Hepatocyte (in vitro differentiated cells): ENCODE data around the gene C19orf25. TPM values are rescaled to one million over a fixed set of nuclear protein-coding genes. Genes with fewer than 3 reads are reported as not detected.

ENCODE experiments used
- DNase-seq: peaks from one replicate; pipeline ENCODE4 v3.0.0-alpha.2; 2016; ENCODE audit warnings: low spot score
- H2AFZ ChIP-seq: fragments of 200-600 bp; sonication (generic); 2 replicates; pipeline ENCODE4 v1.6.0; 2016; ENCODE audit warnings: antibody characterized with exemption, mild to moderate bottlenecking
- H3K27ac ChIP-seq: fragments of 200-600 bp; sonication (generic); 2 replicates; pipeline ENCODE4 v1.5.1; 2016; ENCODE audit warnings: mild to moderate bottlenecking
- H3K27me3 ChIP-seq: fragments of 200-600 bp; sonication (generic); 2 replicates; pipeline ENCODE4 v1.6.1; 2016
- H3K36me3 ChIP-seq: fragments of 200-600 bp; sonication (generic); replicated peaks from 2 replicates; pipeline ENCODE4 v1.5.1; 2016; ENCODE audit warnings: low read depth; ENCODE audit not compliant: insufficient read depth
- H3K4me1 ChIP-seq: fragments of 200-600 bp; sonication (generic); 2 replicates; pipeline ENCODE4 v1.5.1; 2016; ENCODE audit warnings: mild to moderate bottlenecking, moderate library complexity; ENCODE audit not compliant: insufficient read depth
- H3K4me2 ChIP-seq: fragments of 200-600 bp; sonication (generic); 2 replicates; pipeline ENCODE4 v1.6.0; 2016
- H3K4me3 ChIP-seq: fragments of 200-600 bp; sonication (generic); 2 replicates; pipeline ENCODE4 v1.5.1; 2016; ENCODE audit warnings: mild to moderate bottlenecking
- H3K79me2 ChIP-seq: fragments of 200-600 bp; sonication (generic); 2 replicates; pipeline ENCODE4 v1.6.0; 2017; ENCODE audit warnings: mild to moderate bottlenecking
- H3K9me2 ChIP-seq: fragments of 200-600 bp; sonication (generic); replicated peaks from 2 replicates; pipeline ENCODE4 v1.6.0; 2017; ENCODE audit warnings: mild to moderate bottlenecking; ENCODE audit not compliant: insufficient read depth
- H3K9me3 ChIP-seq: fragments of 200-600 bp; sonication (generic); 2 replicates; pipeline ENCODE4 v1.5.1; 2016; ENCODE audit warnings: low read depth, mild to moderate bottlenecking
- H4K20me1 ChIP-seq: fragments of 200-600 bp; sonication (generic); 2 replicates; pipeline ENCODE4 v1.6.0; 2016; ENCODE audit warnings: mild to moderate bottlenecking; ENCODE audit not compliant: insufficient read depth, poor library complexity, severe bottlenecking
- EZH2 ChIP-seq: fragments of 200-600 bp; sonication (generic); IDR thresholded peaks from 2 replicates; pipeline ENCODE4 v1.6.1; 2016; ENCODE audit warnings: antibody characterized with exemption, mild to moderate bottlenecking, borderline replicate concordance
- EZH2phosphoT487 ChIP-seq: fragments of 200-600 bp; sonication (generic); IDR thresholded peaks from one replicate; pipeline ENCODE4 v1.6.1; 2018; ENCODE audit warnings: antibody characterized with exemption, mild to moderate bottlenecking, low read depth, moderate library complexity; ENCODE audit not compliant: unreplicated experiment, severe bottlenecking
- WGBS: methylation state at CpG from one replicate; pipeline ENCODE4 v1.1.6; 2016; ENCODE audit warnings: low lambda C conversion rate; ENCODE audit errors: missing lambda C conversion rate; 5-methylcytosine and 5-hydroxymethylcytosine counted together
- polyA plus RNA-seq: library from polyadenylated mRNA; unstranded; fragments of >200 nt; fragmentation: Nextera tagmentation; extraction: Ambion mirVana; gene quantifications from 2 replicates; pipeline ENCODE4 v1.2.1, GENCODE V29; 2016
- total RNA-seq: library from RNA; depleted of rRNA; stranded (reverse); fragments of >200 nt; gene quantifications from 2 replicates; pipeline ENCODE4 v1.2.3, GENCODE V29; 2014
- TF ChIP-seq, protein P1 (sequence below): fragments of 200-600 bp; sonication (generic); IDR thresholded peaks from 2 replicates; pipeline ENCODE4 v1.5.1; 2016; ENCODE audit warnings: antibody characterized with exemption, mild to moderate bottlenecking; ENCODE audit not compliant: poor library complexity

C19orf25 gene
- total and polyA plus RNA-seq, 2 experiments from 2014 or later = 36.3 to 43.6 TPM

DNA sequence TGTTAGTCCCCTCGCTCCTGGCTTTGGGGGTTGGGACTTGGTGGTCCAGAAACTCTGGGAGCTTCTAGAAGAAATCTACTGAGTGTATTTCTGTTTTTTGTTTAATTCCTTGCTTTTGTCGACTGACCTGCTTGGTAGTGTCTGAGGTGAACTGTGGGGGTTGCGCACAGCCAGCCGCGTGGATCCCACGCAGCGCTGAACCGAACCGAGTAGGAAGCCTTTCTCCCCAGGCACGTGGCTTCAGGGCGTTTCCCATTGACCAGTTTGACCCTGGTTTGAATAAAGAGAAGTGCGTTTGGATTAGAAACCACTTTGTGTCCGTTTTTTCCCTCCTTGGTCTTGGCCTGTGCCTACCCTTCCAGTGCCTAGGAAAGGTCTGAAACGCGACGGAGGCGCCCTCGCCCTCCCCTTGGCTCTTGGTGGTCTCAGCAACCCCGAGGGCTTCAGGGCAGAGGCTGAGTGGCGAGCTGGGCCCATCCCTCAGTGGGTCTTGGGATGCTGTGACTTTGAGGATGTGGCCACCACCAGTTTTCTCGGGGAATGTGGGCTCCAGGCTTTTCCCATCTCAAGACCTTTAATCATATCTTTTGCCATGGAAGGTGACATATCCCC is 43.5 kb downstream of the C19orf25 start:
- H3K36me3 ChIP-seq = no peaks in the 10 kb centered on the region

DNA sequence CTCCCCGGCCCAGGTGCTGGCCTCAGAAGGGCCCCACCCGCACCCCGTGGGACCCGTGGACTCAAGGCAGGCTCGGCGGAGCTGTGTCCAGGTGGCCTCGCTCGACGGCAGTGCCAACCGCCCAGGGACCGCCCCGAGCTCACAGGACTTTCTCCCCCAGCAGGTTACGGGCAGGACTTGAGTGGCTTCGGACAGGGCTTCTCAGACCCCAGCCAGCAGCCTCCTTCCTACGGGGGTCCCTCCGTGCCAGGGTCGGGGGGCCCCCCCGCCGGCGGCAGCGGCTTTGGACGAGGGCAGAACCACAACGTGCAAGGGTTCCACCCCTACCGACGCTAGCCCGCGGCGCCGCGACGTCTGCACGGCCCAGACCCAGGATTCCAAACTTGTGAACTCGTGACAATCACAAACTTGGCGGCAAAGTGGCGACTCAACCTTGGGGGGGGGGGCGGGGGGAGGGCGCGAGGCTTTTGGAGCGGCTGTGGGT is 44.4 kb downstream of the C19orf25 start:
- no peaks in the 10 kb centered on the region for H3K36me3 ChIP-seq
- no peaks in the 10 kb centered on the region for H3K9me2 ChIP-seq
- peaks cover 6% of the 10 kb centered on the region for H3K4me1 ChIP-seq
- no peak overlapping the region for H3K4me2 ChIP-seq
- H3K79me2 ChIP-seq = peaks cover 23% of the 10 kb centered on the region
- 95% methylated on average over 37 of the region's 39 CpGs for WGBS
- H3K9me3 ChIP-seq = no peaks in the 10 kb centered on the region
- DNase-seq = no peak
- H4K20me1 ChIP-seq = peaks cover 8% of the 10 kb centered on the region
- no peak overlapping the region for H3K4me3 ChIP-seq
- no peaks in the 10 kb centered on the region for H3K27me3 ChIP-seq
- no peak overlapping the region for H3K27ac ChIP-seq
- no peak overlapping the region for H2AFZ ChIP-seq
- TF ChIP-seq EZH2phosphoT487 (no peak), EZH2 (no peak)
- TF ChIP-seq, protein P1, sequence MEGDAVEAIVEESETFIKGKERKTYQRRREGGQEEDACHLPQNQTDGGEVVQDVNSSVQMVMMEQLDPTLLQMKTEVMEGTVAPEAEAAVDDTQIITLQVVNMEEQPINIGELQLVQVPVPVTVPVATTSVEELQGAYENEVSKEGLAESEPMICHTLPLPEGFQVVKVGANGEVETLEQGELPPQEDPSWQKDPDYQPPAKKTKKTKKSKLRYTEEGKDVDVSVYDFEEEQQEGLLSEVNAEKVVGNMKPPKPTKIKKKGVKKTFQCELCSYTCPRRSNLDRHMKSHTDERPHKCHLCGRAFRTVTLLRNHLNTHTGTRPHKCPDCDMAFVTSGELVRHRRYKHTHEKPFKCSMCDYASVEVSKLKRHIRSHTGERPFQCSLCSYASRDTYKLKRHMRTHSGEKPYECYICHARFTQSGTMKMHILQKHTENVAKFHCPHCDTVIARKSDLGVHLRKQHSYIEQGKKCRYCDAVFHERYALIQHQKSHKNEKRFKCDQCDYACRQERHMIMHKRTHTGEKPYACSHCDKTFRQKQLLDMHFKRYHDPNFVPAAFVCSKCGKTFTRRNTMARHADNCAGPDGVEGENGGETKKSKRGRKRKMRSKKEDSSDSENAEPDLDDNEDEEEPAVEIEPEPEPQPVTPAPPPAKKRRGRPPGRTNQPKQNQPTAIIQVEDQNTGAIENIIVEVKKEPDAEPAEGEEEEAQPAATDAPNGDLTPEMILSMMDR = no peak

More for the DNA sequence above, 43.5 kb downstream of the C19orf25 start:
- TF ChIP-seq EZH2phosphoT487 = no peak
- TF ChIP-seq, protein P1 = no peak
- TF ChIP-seq EZH2 = no peak
- Histone ChIP-seq H3K4me3 (no peak overlapping the region), H2AFZ (no peak overlapping the region), H3K4me2 (no peak overlapping the region), H3K27me3 (no peaks in the 10 kb centered on the region), H3K9me3 (no peaks in the 10 kb centered on the region), H4K20me1 (peaks cover 17% of the 10 kb centered on the region), H3K4me1 (peaks cover 5% of the 10 kb centered on the region), H3K27ac (no peak overlapping the region), H3K9me2 (no peaks in the 10 kb centered on the region), H3K79me2 (peaks cover 28% of the 10 kb centered on the region)
- DNase-seq = no peak
- 95% methylated on average over 21 of the region's 21 CpGs for WGBS

DNA sequence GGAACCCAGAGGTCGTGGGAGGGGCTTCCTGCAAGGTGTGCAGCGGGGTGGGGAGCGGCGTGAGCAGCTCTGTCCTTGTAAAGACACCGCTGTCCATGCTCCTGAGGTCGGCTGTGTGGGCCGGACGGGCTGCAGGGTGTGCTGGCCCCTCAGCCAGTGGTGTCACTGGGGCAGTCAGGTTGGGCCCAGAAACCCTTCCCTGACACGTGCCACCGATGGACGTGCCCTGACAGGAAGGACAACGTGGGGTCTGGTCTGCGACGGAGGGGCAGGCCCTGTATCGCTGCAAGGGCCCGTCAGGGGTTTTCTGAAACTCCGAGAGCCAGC is 45.0 kb downstream of the C19orf25 start:
- no peaks in the 10 kb centered on the region for H3K9me2 ChIP-seq
- no peak for DNase-seq
- peaks cover 2% of the 10 kb centered on the region for H4K20me1 ChIP-seq
- no peak overlapping the region for H3K27ac ChIP-seq
- H3K4me3 ChIP-seq = no peak overlapping the region
- no peak overlapping the region for H3K4me2 ChIP-seq
- H3K79me2 ChIP-seq = peaks cover 23% of the 10 kb centered on the region
- TF ChIP-seq EZH2 (no peak), EZH2phosphoT487 (no peak)
- TF ChIP-seq, protein P1 = no peak
- no peaks in the 10 kb centered on the region for H3K9me3 ChIP-seq
- H3K36me3 ChIP-seq = no peaks in the 10 kb centered on the region
- no peaks in the 10 kb centered on the region for H3K27me3 ChIP-seq
- H2AFZ ChIP-seq = no peak overlapping the region
- H3K4me1 ChIP-seq = peaks cover 5% of the 10 kb centered on the region
- WGBS = 96% methylated on average over 17 of the region's 17 CpGs
